Activated CD4-positive, alpha-beta memory T cell treated with anti-CD3 and anti-CD28 coated beads, Interleukin-2, amount 10 ng/mL, durations not matched to agents 7 days and 5 days (primary cell): ENCODE data around the gene ETNPPL. TPM values are rescaled to one million over a fixed set of nuclear protein-coding genes. Genes with fewer than 3 reads are reported as not detected.

Experiments
- CTCF ChIA-PET: fragments of 350-600 bp; sonication (Branson Sonifier 250); formaldehyde crosslinking; loops from one replicate; lab custom pipeline; 2021; ENCODE audit warnings: antibody characterized with exemption, inconsistent platforms; lab: Charles Lee
- POLR2A ChIA-PET: fragments of 350-600 bp; sonication (Branson Sonifier 250); formaldehyde crosslinking; loops from one replicate; lab custom pipeline; 2021; ENCODE audit warnings: antibody characterized with exemption; lab: Charles Lee
- DNase-seq: peaks from one replicate; pipeline ENCODE4 v3.0.0-alpha.2; 2020
- H3K27ac Mint-ChIP-seq: one replicate; pipeline ENCODE4 v1.8.0; 2021; ENCODE audit warnings: mild to moderate bottlenecking, mixed read lengths
- H3K27me3 Mint-ChIP-seq: one replicate; pipeline ENCODE4 v1.8.0; 2021; ENCODE audit warnings: mixed read lengths
- H3K36me3 Mint-ChIP-seq: one replicate; pipeline ENCODE4 v1.8.0; 2021; ENCODE audit warnings: low read depth, mixed read lengths
- H3K4me1 Mint-ChIP-seq: one replicate; pipeline ENCODE4 v1.8.0; 2021; ENCODE audit warnings: mixed read lengths
- H3K4me3 Mint-ChIP-seq: one replicate; pipeline ENCODE4 v1.8.0; 2021; ENCODE audit warnings: mild to moderate bottlenecking, mixed read lengths
- H3K9me3 Mint-ChIP-seq: one replicate; pipeline ENCODE4 v1.8.0; 2021; ENCODE audit warnings: mixed read lengths
- total RNA-seq, 2 experiments: library from RNA; stranded (reverse); gene quantifications; one replicate each; pipeline ENCODE4 v1.2.3, GENCODE V29; 2021

The ETNPPL gene
- not detected for total RNA-seq

DNA sequence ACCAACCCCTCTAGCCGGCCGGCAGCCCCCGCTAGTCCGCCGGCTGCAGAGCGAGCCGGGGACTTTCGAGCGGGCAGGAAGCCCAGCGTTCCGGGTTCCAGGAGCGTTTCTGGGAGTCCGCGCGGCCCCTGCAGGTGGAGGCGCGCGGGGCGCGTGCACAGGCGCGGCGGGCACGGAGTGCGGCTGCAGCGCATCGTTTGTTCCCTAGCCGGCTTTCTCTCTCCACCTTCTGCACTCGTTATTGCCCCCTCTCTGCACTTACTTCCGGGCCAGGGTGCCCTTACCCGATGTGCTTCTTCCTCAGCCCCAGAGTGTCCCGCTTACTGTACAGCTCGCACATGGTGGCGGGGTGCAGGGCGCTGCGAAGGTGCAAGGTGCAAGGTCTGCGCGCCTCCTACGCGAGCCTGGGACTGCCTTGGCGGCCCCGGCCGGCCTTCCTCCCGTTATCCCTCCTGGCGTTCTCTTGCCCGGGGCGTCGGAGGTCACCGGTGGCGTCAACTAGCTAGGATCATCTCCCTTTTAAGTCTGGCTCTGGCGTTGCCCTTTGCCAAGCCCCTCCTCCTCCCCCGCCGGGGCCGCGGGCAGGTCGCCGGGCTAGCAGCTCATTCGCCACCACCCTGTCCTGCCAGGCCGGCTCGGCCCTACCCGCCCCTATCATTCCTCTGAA is at the start of gene ETNPPL:
ETNPPL (minus strand) TSS at position 495 of the 667 bp plus-strand sequence; CDS start at position 340, 155 bp downstream.
- POLR2A ChIA-PET = interaction anchor here (0.6 kb wide), 1 partner anchor 112 kb away, joined by 3 read pairs; the partner anchor contains the start of gene OSTC
- peaks cover 42% of the 10 kb centered on the region for H3K27me3 Mint-ChIP-seq

DNA sequence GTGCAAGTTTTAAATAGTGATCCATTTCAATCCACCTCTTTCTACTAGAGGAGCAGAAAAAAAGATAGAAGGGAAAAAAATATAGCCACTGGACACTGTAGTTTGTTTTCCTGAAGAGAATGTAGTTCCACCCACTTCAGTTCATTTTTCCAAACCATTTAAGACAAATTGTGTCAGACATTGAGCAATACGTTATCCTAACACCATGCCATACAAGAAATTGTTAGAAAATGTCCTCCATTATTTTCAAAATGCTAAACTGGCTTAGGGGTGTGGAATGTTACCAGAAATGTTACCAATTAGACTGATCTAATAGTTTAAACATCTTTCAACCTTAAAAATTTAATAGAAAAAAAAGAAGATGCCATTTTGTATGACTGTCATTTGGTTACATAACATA is 48.6 kb upstream of the ETNPPL start:
- no peak for DNase-seq
- ChIA-PET CTCF (no interaction called here), POLR2A (no interaction called here)
- Mint-ChIP-seq H3K27ac (no peak overlapping the region), H3K9me3 (no peaks in the 10 kb centered on the region), H3K4me3 (no peak overlapping the region), H3K27me3 (peaks cover 38% of the 10 kb centered on the region), H3K36me3 (no peaks in the 10 kb centered on the region), H3K4me1 (peaks cover 18% of the 10 kb centered on the region)

More for the DNA sequence above, at the start of gene ETNPPL:
- CTCF ChIA-PET = interaction anchor here (1.2 kb wide), 1 partner anchor 13 kb away, joined by 3 read pairs; no protein-coding TSS in a partner anchor
- H3K4me1 Mint-ChIP-seq = peaks cover 14% of the 10 kb centered on the region
- no peak within 1 kb of the TSS for H3K27ac Mint-ChIP-seq
- H3K36me3 Mint-ChIP-seq = peaks cover 5% of the 10 kb centered on the region
- H3K4me3 Mint-ChIP-seq = peak within 1 kb of the TSS; percentile 64
- no peaks in the 10 kb centered on the region for H3K9me3 Mint-ChIP-seq
- peak; percentile 26 for DNase-seq

DNA sequence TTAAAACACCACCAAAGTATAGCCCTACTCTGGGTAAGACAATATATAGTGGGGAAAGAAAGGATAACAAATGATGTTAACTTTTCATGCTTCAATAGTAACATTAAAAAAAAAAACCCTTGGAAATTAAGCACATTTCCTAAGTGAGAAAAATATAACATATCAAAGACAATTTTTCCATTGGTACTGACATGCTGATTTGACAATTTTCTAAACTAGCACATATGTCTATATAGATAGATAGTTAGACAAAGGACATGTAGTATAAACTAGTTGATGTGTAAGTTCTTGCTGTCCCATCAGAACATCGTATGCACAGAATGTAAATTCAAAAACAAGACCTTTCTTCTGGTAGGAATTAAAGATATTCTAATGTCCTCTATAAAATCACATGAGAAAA is 47.2 kb upstream of the ETNPPL start:
- POLR2A ChIA-PET = no interaction called here
- no peak overlapping the region for H3K4me3 Mint-ChIP-seq
- no peak for DNase-seq

GRCh38 chr4:108804648-108805273 is 41.9 kb upstream of the ETNPPL start:
- no peak overlapping the region for H3K27ac Mint-ChIP-seq
- ChIA-PET CTCF (no interaction called here), POLR2A (no interaction called here)
- DNase-seq = no peak
- H3K4me3 Mint-ChIP-seq = no peak overlapping the region
- H3K36me3 Mint-ChIP-seq = no peaks in the 10 kb centered on the region
- H3K9me3 Mint-ChIP-seq = no peaks in the 10 kb centered on the region
- H3K4me1 Mint-ChIP-seq = no peaks in the 10 kb centered on the region
- H3K27me3 Mint-ChIP-seq = peaks cover 8% of the 10 kb centered on the region

More for the DNA sequence above, 47.2 kb upstream of the ETNPPL start:
- H3K27ac Mint-ChIP-seq = no peak overlapping the region
- peaks cover 18% of the 10 kb centered on the region for H3K4me1 Mint-ChIP-seq
- CTCF ChIA-PET = no interaction called here
- no peaks in the 10 kb centered on the region for H3K36me3 Mint-ChIP-seq
- peaks cover 33% of the 10 kb centered on the region for H3K27me3 Mint-ChIP-seq
- H3K9me3 Mint-ChIP-seq = no peaks in the 10 kb centered on the region

GRCh38 chr4:108799306-108799705 is 36.5 kb upstream of the ETNPPL start:
- ChIA-PET CTCF (no interaction called here), POLR2A (no interaction called here)
- H3K4me1 Mint-ChIP-seq = no peaks in the 10 kb centered on the region
- no peaks in the 10 kb centered on the region for H3K27me3 Mint-ChIP-seq
- no peaks in the 10 kb centered on the region for H3K36me3 Mint-ChIP-seq
- H3K27ac Mint-ChIP-seq = no peak overlapping the region
- H3K4me3 Mint-ChIP-seq = no peak overlapping the region
- DNase-seq = no peak
- H3K9me3 Mint-ChIP-seq = no peaks in the 10 kb centered on the region

DNA sequence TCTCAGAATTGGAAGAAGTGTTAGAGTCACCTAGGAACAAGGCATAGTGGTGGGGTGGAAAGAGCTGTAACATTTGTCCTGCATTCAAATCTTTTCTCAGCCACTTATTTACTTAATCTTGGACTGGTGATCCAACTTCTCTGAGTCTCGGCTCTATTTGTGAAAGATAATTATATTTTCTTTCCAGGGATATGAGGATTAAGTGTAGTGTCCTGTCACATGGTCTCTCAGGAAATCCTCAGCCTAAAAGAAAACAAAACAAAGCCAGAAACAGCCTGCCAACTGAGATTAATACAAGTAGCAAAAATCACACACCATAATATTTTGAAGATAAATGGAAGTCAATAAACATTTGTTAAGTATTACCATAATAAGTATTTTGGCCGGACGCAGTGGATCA is 33.3 kb upstream of the ETNPPL start:
- ChIA-PET POLR2A (no interaction called here), CTCF (no interaction called here)
- Mint-ChIP-seq H3K27me3 (no peaks in the 10 kb centered on the region), H3K9me3 (no peaks in the 10 kb centered on the region), H3K4me1 (no peaks in the 10 kb centered on the region), H3K4me3 (no peak overlapping the region), H3K27ac (no peak overlapping the region), H3K36me3 (no peaks in the 10 kb centered on the region)
- DNase-seq = no peak

DNA sequence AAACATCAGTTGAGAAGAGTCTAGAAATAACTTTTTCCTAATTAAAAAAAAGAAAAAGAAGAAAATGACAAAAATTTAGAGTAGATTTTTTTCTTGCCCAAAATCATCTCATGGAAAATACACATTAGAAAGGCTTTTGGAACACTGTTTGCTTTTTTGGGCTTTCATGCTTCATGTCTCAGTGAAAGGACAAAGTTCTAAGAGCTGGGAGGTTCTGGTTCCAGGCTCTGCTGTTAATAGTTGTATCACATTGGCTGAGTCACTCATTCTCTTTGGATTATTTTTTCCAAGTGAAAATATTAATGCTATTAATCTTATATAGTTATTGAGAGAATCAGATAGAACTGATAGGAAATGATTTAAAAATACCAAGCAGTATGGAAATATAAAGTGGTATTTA is 32.9 kb upstream of the ETNPPL start:
- POLR2A ChIA-PET = no interaction called here
- CTCF ChIA-PET = no interaction called here
- Mint-ChIP-seq H3K27me3 (peaks cover 2% of the 10 kb centered on the region), H3K9me3 (no peaks in the 10 kb centered on the region), H3K36me3 (no peaks in the 10 kb centered on the region), H3K4me3 (no peak overlapping the region), H3K4me1 (no peaks in the 10 kb centered on the region), H3K27ac (no peak overlapping the region)
- no peak for DNase-seq

DNA sequence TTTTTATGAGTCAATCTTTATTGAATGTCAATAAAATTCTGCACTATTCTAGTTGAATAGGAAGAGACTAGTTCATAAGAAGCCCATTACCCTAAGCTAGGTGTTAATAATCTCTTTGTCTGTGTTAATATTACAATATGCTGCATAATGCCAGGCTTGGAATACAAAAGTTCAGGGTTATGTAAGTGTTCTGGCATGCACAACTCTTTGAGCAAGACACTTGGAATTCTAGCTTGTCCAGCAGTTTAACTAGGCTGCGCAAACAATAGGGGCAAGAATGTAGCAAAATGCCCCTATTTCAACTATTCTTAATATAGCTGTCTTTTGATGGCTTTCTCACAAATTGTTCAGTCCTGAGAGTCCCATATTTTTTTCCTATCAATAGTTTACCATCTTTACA is 31.3 kb upstream of the ETNPPL start:
- POLR2A ChIA-PET = interaction anchor here (0.8 kb wide), 1 partner anchor 170 kb away, joined by 3 read pairs; no protein-coding TSS in a partner anchor
- no peak for DNase-seq
- Mint-ChIP-seq H3K36me3 (no peaks in the 10 kb centered on the region), H3K4me1 (no peaks in the 10 kb centered on the region), H3K27me3 (peaks cover 2% of the 10 kb centered on the region), H3K9me3 (no peaks in the 10 kb centered on the region), H3K27ac (no peak overlapping the region), H3K4me3 (no peak overlapping the region)
- CTCF ChIA-PET = no interaction called here

DNA sequence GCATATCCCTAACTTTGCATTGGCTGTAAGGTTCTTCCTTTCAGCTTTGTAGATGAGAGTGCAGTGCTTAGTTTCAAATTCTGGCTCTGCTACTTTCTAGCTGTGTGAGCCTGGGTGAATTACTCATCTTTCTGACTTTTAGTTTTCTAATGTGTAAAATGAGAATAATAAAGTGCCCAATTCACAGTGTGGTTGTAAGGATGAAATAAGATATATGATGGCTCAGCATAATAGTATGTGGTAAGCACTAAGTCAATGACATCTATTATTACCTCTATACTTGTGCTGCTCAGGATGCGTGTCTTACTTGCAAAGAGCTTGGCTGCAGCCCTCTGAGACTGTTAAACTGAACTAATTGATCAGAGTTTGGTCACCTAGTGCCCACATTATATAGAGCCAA is 30.6 kb upstream of the ETNPPL start:
- Mint-ChIP-seq H3K27me3 (peaks cover 2% of the 10 kb centered on the region), H3K4me3 (no peak overlapping the region), H3K4me1 (no peaks in the 10 kb centered on the region), H3K36me3 (no peaks in the 10 kb centered on the region), H3K9me3 (no peaks in the 10 kb centered on the region), H3K27ac (no peak overlapping the region)
- POLR2A ChIA-PET = no interaction called here
- DNase-seq = no peak
- CTCF ChIA-PET = no interaction called here

- Mint-ChIP-seq H3K4me3 (no peak overlapping the region), H3K27ac (no peak overlapping the region), H3K36me3 (no peaks in the 10 kb centered on the region), H3K4me1 (no peaks in the 10 kb centered on the region), H3K27me3 (peaks cover 6% of the 10 kb centered on the region), H3K9me3 (no peaks in the 10 kb centered on the region)
- CTCF ChIA-PET = no interaction called here
- POLR2A ChIA-PET = no interaction called here
- no peak for DNase-seq
Measured at GRCh38 chr4:108788731-108789130, 25.9 kb upstream of the ETNPPL start.

DNA sequence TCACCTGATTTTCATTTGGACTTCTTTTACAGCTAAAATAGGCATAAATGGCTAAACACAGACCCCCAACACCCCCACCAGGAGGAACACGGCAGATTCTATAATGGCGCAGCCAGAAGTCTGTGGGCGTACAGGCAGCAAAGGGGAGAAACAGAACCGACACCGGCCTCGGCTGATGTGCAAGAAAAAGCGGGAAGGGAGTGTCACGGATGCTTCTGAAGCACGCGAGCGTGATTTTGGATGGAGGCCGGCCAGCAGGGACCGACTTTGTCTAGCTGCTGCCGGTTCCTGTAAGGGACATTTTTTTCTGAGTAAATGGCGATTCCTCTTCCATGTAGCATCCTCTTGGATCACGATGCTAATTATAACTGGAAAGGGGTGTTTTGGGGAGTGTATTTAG is 24.9 kb upstream of the ETNPPL start:
- Mint-ChIP-seq H3K27me3 (peaks cover 6% of the 10 kb centered on the region), H3K4me3 (no peak overlapping the region), H3K27ac (no peak overlapping the region), H3K36me3 (no peaks in the 10 kb centered on the region), H3K9me3 (no peaks in the 10 kb centered on the region), H3K4me1 (no peaks in the 10 kb centered on the region)
- CTCF ChIA-PET = no interaction called here
- no peak for DNase-seq
- POLR2A ChIA-PET = no interaction called here

GRCh38 chr4:108787106-108787505 is 24.3 kb upstream of the ETNPPL start:
- no peaks in the 10 kb centered on the region for H3K36me3 Mint-ChIP-seq
- POLR2A ChIA-PET = no interaction called here
- no peaks in the 10 kb centered on the region for H3K4me1 Mint-ChIP-seq
- H3K27ac Mint-ChIP-seq = no peak overlapping the region
- DNase-seq = no peak
- H3K27me3 Mint-ChIP-seq = peaks cover 6% of the 10 kb centered on the region
- no peaks in the 10 kb centered on the region for H3K9me3 Mint-ChIP-seq
- H3K4me3 Mint-ChIP-seq = no peak overlapping the region
- CTCF ChIA-PET = no interaction called here

- H3K4me3 Mint-ChIP-seq = no peak overlapping the region
- H3K27ac Mint-ChIP-seq = no peak overlapping the region
- H3K4me1 Mint-ChIP-seq = no peaks in the 10 kb centered on the region
- CTCF ChIA-PET = no interaction called here
- peaks cover 6% of the 10 kb centered on the region for H3K27me3 Mint-ChIP-seq
- H3K36me3 Mint-ChIP-seq = no peaks in the 10 kb centered on the region
- no peak for DNase-seq
- POLR2A ChIA-PET = no interaction called here
- no peaks in the 10 kb centered on the region for H3K9me3 Mint-ChIP-seq
Measured at GRCh38 chr4:108786351-108786750, 23.5 kb upstream of the ETNPPL start.
